Activated CD8-positive, alpha-beta memory T cell treated with anti-CD3 and anti-CD28 coated beads, Interleukin-2, amount 10 ng/mL, durations not matched to agents 7 days and 5 days (primary cell): ENCODE measurements around the gene ORAI1. TPM values are rescaled to one million over a fixed set of nuclear protein-coding genes. Genes with fewer than 3 reads are reported as not detected.
A peak's percentile ranks its signal among the peaks of the same experiment; 100 is the strongest.

ENCODE experiments used
- ATAC-seq: fragments of 150-1000 bp; cut with Tn5 transposase; one replicate; pipeline ENCODE4 v1.10.0; 2021; ENCODE audit warnings: moderate library complexity
- CTCF ChIA-PET: fragments of 350-600 bp; sonication (Branson Sonifier 250); formaldehyde crosslinking; loops from one replicate; lab custom pipeline; 2021; ENCODE audit warnings: antibody characterized with exemption; lab: Charles Lee
- DNase-seq: peaks from one replicate; pipeline ENCODE4 v3.0.0-alpha.2; 2020
- H3K27ac Mint-ChIP-seq: one replicate; pipeline ENCODE4 v1.8.0; 2021; ENCODE audit warnings: mild to moderate bottlenecking, mixed read lengths
- H3K27me3 Mint-ChIP-seq: one replicate; pipeline ENCODE4 v1.8.0; 2021; ENCODE audit warnings: mixed read lengths
- H3K36me3 Mint-ChIP-seq: one replicate; pipeline ENCODE4 v1.8.0; 2021; ENCODE audit warnings: mild to moderate bottlenecking, mixed read lengths
- H3K4me1 Mint-ChIP-seq: one replicate; pipeline ENCODE4 v1.8.0; 2021; ENCODE audit warnings: mixed read lengths
- H3K4me3 Mint-ChIP-seq: one replicate; pipeline ENCODE4 v1.8.0; 2021; ENCODE audit warnings: mild to moderate bottlenecking, moderate library complexity, mixed read lengths
- H3K9me3 Mint-ChIP-seq: one replicate; pipeline ENCODE4 v1.8.0; 2022; ENCODE audit warnings: low read depth, mixed read lengths
- total RNA-seq, 2 experiments: library from RNA; stranded (reverse); gene quantifications; one replicate each; pipeline ENCODE4 v1.2.3, GENCODE V29; 2021

ORAI1 gene
- 10 to 100 TPM; 53.7 to 61.1 TPM for total RNA-seq

- Mint-ChIP-seq H3K9me3 (no peaks in the 10 kb centered on the region), H3K4me1 (peaks cover 40% of the 10 kb centered on the region), H3K4me3 (peak within 1 kb of the TSS; percentile 88), H3K27me3 (no peaks in the 10 kb centered on the region), H3K36me3 (peaks cover 15% of the 10 kb centered on the region), H3K27ac (peak within 1 kb of the TSS; percentile 95)
- ATAC-seq (peak; percentile 80), DNase-seq (peak; percentile 97)
- CTCF ChIA-PET, result interaction anchor here (1.0 to 6.7 kb wide), 23 partner anchors 10 to 168 kb away, joined by 3 to 111 read pairs (median 11); partner anchors contain the start of genes KDM2B, MORN3 and RHOF
These were observed at the start of gene ORAI1 for GRCh38 chr12:121626087-121626852. TSS of gene ORAI1 (plus strand) at chr12:121626530.

GRCh38 chr12:121576851-121577391 is 49.4 kb upstream of the ORAI1 start:
- H3K27me3 Mint-ChIP-seq, result no peaks in the 10 kb centered on the region
- CTCF ChIA-PET, result interaction anchor here (0.9 to 4.1 kb wide), 5 partner anchors 20 to 92 kb away, joined by 3 to 32 read pairs (median 4); partner anchors contain the start of gene MORN3
- DNase-seq (no peak), ATAC-seq (no peak)
- peak overlapping the region; percentile 24 for H3K27ac Mint-ChIP-seq
- H3K36me3 Mint-ChIP-seq, result peaks cover 5% of the 10 kb centered on the region
- no peak overlapping the region for H3K4me3 Mint-ChIP-seq
- H3K9me3 Mint-ChIP-seq, result no peaks in the 10 kb centered on the region
- H3K4me1 Mint-ChIP-seq, result peaks cover 20% of the 10 kb centered on the region

- H3K36me3 Mint-ChIP-seq, result no peaks in the 10 kb centered on the region
- H3K4me1 Mint-ChIP-seq, result peaks cover 24% of the 10 kb centered on the region
- no peak overlapping the region for H3K4me3 Mint-ChIP-seq
- H3K9me3 Mint-ChIP-seq, result no peaks in the 10 kb centered on the region
- no peaks in the 10 kb centered on the region for H3K27me3 Mint-ChIP-seq
- peak overlapping the region; percentile 24 for H3K27ac Mint-ChIP-seq
- DNase-seq (no peak), ATAC-seq (no peak)
- CTCF ChIA-PET, result interaction anchor here (1.3 to 4.1 kb wide), 5 partner anchors 13 to 91 kb away, joined by 4 to 32 read pairs (median 4); partner anchors contain the start of gene MORN3
These were observed 48.7 kb upstream of the ORAI1 start for GRCh38 chr12:121577443-121578180.

GRCh38 chr12:121578230-121579189 is 47.8 kb upstream of the ORAI1 start:
- no peaks in the 10 kb centered on the region for H3K36me3 Mint-ChIP-seq
- H3K4me1 Mint-ChIP-seq, result peaks cover 26% of the 10 kb centered on the region
- DNase-seq, result peak; percentile 43
- ATAC-seq, result peak; percentile 17
- H3K27me3 Mint-ChIP-seq, result no peaks in the 10 kb centered on the region
- no peak overlapping the region for H3K27ac Mint-ChIP-seq
- H3K4me3 Mint-ChIP-seq, result peak overlapping the region; percentile 85
- H3K9me3 Mint-ChIP-seq, result no peaks in the 10 kb centered on the region
- CTCF ChIA-PET, result interaction anchor here (0.6 to 4.1 kb wide), 11 partner anchors 9 to 108 kb away, joined by 3 to 44 read pairs (median 4); partner anchors contain the start of gene ORAI1

DNA sequence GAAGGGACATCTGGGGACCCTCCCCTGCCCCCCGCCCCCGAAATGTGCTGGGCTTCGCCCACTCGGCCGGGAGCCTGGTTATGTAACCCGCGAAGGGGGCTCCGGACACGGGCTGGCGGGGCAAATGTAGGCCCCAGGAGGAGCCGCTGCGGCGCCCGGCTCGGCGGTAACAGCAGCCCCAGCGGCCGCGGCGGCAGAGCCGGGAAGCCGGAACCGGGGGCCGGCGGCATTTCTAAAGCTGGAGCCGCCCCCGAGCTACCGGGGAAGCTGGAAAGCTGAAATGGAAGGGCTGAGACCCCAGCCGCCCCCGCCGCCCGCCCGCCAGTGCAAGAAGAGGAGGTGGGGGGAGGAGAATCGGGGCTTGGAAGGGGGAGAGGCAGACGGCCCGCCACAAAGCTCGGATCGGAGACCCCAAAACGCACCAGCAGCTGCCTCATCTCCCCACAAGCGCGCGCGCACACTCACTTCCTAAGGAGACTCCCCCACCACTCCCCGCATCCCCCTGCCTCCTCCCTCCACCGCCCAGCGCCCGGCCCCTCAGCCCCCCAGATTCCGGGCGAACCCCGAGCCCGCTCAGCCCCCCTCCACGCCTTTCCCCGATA is 47.0 kb upstream of the ORAI1 start:
- peak overlapping the region; percentile 96 for H3K27ac Mint-ChIP-seq
- ATAC-seq (peak; percentile 54), DNase-seq (peak; percentile 60)

DNA sequence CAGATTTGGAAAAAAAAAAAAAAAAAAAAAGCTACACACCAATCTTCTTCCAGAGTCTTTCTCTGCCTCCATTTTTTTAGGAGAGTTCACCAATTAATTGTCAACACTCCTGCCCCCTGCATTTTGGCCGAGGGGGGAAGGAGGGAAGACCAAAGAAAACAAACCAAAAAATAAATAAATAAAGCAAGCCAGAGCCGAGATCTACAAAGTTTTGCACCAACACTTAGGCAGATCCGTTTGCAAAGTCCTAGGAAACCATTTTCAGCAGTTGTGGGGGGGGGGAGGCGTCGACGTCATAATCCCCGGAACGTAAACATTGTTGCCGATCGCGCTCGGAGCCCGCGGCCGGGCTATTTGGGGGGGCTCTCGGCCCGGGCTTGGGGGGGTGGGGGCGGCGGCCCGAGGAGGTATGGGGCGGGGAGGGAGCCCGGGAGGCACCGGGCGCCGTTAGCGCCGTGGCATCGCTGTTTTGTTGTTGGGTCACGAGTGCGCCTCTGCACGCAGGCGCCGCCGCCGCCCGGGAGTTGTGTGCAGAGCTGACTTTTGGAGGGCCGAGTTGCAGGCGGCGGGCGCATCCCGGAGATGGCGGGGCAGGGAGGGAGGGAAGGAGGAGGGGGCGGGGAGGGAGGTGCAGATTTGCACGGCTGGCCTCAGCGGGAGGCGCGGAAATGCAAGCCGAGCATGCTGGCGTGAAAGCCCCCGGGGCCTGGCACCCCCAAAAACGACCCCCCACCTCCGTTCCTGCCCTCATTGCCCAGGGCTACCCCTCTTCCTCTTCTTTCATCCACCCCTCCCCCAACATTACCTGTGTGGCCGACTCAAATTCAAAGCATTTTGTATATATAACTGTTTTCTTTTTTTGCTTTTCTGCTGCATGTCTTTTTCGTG is 46.1 kb upstream of the ORAI1 start:
- DNase-seq, result peak; percentile 85
- H3K4me1 Mint-ChIP-seq, result peaks cover 26% of the 10 kb centered on the region

More for the DNA sequence above, 47.0 kb upstream of the ORAI1 start:
- H3K36me3 Mint-ChIP-seq, result no peaks in the 10 kb centered on the region
- H3K27me3 Mint-ChIP-seq, result no peaks in the 10 kb centered on the region
- peak overlapping the region; percentile 85 for H3K4me3 Mint-ChIP-seq
- CTCF ChIA-PET, result interaction anchor here (0.6 to 4.1 kb wide), 17 partner anchors 8 to 1629 kb away, joined by 3 to 44 read pairs (median 4); partner anchors contain the start of genes CFAP251, MORN3 and ORAI1
- peaks cover 26% of the 10 kb centered on the region for H3K4me1 Mint-ChIP-seq
- no peaks in the 10 kb centered on the region for H3K9me3 Mint-ChIP-seq

DNA sequence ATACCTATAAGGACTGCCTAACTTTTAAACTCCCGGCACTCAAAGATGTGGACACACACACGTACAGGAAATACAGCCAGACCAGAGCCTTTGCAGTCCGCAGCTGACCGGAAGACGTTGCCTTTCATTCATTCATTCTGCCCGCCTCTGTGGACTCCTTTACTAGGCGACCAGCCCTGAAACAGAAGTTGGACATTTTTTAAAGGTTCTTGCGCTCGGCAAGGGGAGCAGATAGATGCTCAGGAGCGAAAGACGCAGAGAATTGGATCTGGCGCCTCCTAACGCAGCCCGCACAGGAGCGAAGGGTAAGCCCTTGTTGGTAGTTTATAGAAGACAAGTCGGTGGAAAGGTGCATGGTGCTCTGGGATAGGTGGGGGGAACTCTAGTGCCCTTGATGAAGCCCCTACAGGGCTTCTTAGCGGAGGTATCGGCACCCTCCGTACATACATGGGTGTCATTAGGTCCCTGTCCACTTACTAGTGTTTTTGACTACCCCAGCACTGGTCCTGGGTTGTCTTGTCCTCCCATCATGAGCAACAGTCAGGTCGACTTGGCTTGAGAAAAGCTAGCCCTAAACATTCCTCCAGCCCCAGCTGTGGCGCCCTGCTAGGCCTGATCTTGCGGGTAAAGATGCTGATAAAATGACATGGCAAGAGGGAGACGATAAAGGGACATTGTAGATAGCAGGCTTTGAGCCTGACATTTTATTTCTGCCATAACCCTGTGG is 45.2 kb upstream of the ORAI1 start, which contains the start of gene KDM2B:
Gene KDM2B, minus strand, starts transcription at position 65 of the 727 bp plus-strand sequence. CDS start 112 bp downstream, outside the sequence.
- H3K4me1 Mint-ChIP-seq, result peaks cover 26% of the 10 kb centered on the region
- CTCF ChIA-PET, result interaction anchor here (1.1 to 4.1 kb wide), 7 partner anchors 8 to 88 kb away, joined by 3 to 44 read pairs (median 5); partner anchors contain the start of gene ORAI1
- ATAC-seq, result no peak

More for the DNA sequence above, 46.1 kb upstream of the ORAI1 start:
- Mint-ChIP-seq H3K4me3 (peak overlapping the region; percentile 85), H3K36me3 (no peaks in the 10 kb centered on the region), H3K9me3 (no peaks in the 10 kb centered on the region), H3K27me3 (no peaks in the 10 kb centered on the region), H3K27ac (peak overlapping the region; percentile 96)
- ATAC-seq, result peak; percentile 78
- CTCF ChIA-PET, result interaction anchor here (0.7 to 4.1 kb wide), 14 partner anchors 8 to 338 kb away, joined by 3 to 44 read pairs (median 4); partner anchors contain the start of genes CFAP251, MORN3 and ORAI1

DNA sequence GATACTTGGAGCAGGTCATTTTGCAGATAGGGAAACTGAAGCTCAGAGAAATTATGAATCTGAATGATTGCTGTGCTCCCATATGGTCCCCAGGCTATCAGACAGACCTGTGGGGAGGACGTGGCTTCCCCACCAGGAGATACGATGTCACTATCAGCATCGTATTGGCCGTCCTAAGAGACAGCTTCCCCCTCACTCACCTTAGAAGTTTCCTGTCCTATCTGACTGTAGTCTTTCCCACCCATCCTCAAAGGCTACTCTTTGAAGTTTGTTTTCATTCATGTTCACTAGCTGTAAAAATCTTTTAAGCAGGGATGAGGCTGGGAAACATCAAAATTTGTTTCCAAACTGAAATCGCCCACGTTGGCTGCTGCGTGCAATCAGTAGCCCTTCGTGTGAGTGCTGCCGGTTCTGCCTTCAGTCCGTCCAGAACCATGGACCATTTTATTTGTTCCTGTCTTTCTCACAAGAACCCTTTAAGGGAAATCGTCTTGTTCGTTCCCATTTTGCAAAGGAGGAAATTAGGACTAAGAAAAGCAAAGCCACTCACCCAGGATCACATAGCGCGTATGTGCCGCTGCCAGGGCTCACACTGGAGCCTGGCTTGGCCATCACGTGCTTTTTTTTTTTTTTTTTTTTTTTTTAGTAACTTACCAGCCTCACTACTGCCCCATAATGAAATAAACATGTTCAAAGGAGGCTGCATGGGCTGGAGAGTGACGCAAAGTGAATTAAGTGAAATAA is 44.5 kb upstream of the ORAI1 start:
- no peak for ATAC-seq
- no peak for DNase-seq
- Mint-ChIP-seq H3K27me3 (no peaks in the 10 kb centered on the region), H3K27ac (peak overlapping the region; percentile 96), H3K36me3 (no peaks in the 10 kb centered on the region), H3K4me3 (peak overlapping the region; percentile 85), H3K4me1 (peaks cover 26% of the 10 kb centered on the region), H3K9me3 (no peaks in the 10 kb centered on the region)
- CTCF ChIA-PET, result interaction anchor here (1.1 to 4.1 kb wide), 5 partner anchors 8 to 45 kb away, joined by 4 to 44 read pairs (median 5); partner anchors contain the start of gene ORAI1

More for the DNA sequence above, 45.2 kb upstream of the ORAI1 start, which contains the start of gene KDM2B:
- Mint-ChIP-seq H3K9me3 (no peaks in the 10 kb centered on the region), H3K27ac (peak within 1 kb of the TSS; percentile 96), H3K27me3 (no peaks in the 10 kb centered on the region), H3K36me3 (no peaks in the 10 kb centered on the region), H3K4me3 (peak within 1 kb of the TSS; percentile 85)
- DNase-seq, result no peak

DNA sequence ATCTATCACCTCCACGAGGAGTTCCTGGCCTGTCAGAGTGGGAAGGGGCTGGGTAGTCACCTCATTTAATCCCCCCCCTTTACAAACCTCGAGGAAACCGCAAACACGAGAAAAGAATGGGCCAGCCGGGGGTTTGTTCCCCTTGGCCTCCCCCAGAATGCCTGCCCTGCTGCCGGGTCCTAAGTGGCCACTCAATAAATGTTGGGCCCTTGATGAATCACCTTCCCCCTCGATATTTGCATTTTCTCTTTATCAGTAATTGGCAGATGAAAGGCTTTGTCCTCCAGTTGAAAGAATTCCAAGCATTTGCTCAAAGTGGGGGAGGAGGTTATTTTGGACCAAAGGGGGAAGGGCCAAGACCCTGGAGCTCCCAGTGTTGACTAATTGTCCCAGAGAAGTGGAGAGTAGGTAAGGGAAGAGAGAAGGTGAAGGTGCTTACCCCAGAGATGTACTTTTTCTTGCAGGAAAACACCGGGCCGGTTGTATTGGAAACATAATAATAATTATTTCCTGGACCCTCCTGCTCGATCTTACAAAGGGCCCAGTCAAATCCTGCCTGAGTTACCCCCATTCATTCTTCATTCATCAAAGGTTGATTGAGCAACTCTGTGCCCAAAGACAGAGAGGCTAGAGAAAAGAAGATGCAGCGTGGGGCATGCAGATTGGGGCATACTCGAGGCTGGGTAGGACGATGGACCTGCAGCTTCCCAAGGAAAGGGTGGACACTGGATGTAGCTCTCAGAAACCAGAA is 43.6 kb upstream of the ORAI1 start:
- Mint-ChIP-seq H3K36me3 (no peaks in the 10 kb centered on the region), H3K4me1 (peaks cover 19% of the 10 kb centered on the region), H3K9me3 (no peaks in the 10 kb centered on the region), H3K27me3 (no peaks in the 10 kb centered on the region), H3K4me3 (no peak overlapping the region), H3K27ac (peak overlapping the region; percentile 34)
- CTCF ChIA-PET, result interaction anchor here (2.6 to 2.7 kb wide), 2 partner anchors 30 to 44 kb away, joined by 6 to 8 read pairs; partner anchors contain the start of gene ORAI1
- ATAC-seq, result no peak
- no peak for DNase-seq
